Smooth muscle cell (in vitro differentiated cells): ENCODE measurements around the gene MPG. TPM values are rescaled to one million over a fixed set of nuclear protein-coding genes. Genes with fewer than 3 reads are reported as not detected.

Experiments
- DNase-seq: peaks from one replicate; lab custom pipeline; 2025; ENCODE audit not compliant: unreplicated experiment; lab: John Stamatoyannopoulos, UW
- H2AFZ ChIP-seq: fragments of 200-600 bp; sonication (generic); 2 replicates; pipeline ENCODE4 v1.6.0; 2016; ENCODE audit warnings: antibody characterized with exemption, low read depth, mild to moderate bottlenecking
- H3F3A ChIP-seq: fragments of 200-600 bp; sonication (generic); 2 replicates; pipeline ENCODE4 v1.6.0; 2017; ENCODE audit warnings: antibody characterized with exemption, low read depth
- H3K27ac ChIP-seq: fragments of 200-600 bp; sonication (generic); 2 replicates; pipeline ENCODE4 v1.5.1; 2016; ENCODE audit warnings: low read depth, mild to moderate bottlenecking
- H3K27me3 ChIP-seq: fragments of 200-600 bp; sonication (generic); 2 replicates; pipeline ENCODE4 v1.6.1; 2016; ENCODE audit warnings: low read depth, mild to moderate bottlenecking
- H3K36me3 ChIP-seq: fragments of 200-600 bp; sonication (generic); 2 replicates; pipeline ENCODE4 v1.5.1; 2016; ENCODE audit warnings: low read depth
- H3K4me1 ChIP-seq: fragments of 200-600 bp; sonication (generic); 2 replicates; pipeline ENCODE4 v1.5.1; 2016; ENCODE audit warnings: low read depth
- H3K4me2 ChIP-seq: fragments of 200-600 bp; sonication (generic); 2 replicates; pipeline ENCODE4 v1.6.0; 2016; ENCODE audit warnings: mild to moderate bottlenecking
- H3K4me3 ChIP-seq: fragments of 200-600 bp; sonication (generic); 2 replicates; pipeline ENCODE4 v1.5.1; 2016; ENCODE audit warnings: mild to moderate bottlenecking
- H3K79me2 ChIP-seq: fragments of 200-600 bp; sonication (generic); 2 replicates; pipeline ENCODE4 v1.6.0; 2016; ENCODE audit warnings: low read depth, mild to moderate bottlenecking
- H3K9ac ChIP-seq: fragments of 200-600 bp; sonication (generic); 2 replicates; pipeline ENCODE4 v1.6.0; 2016; ENCODE audit warnings: low read depth
- H3K9me3 ChIP-seq: fragments of 200-600 bp; sonication (generic); replicated peaks from 2 replicates; pipeline ENCODE4 v1.5.1; 2016; ENCODE audit warnings: low read depth
- H4K20me1 ChIP-seq: fragments of 200-600 bp; sonication (generic); 2 replicates; pipeline ENCODE4 v1.6.0; 2016; ENCODE audit warnings: low read depth
- CTCF ChIP-seq: fragments of 200-600 bp; sonication (generic); IDR thresholded peaks from 2 replicates; pipeline ENCODE4 v1.5.1; 2017; ENCODE audit warnings: borderline replicate concordance, mild to moderate bottlenecking, antibody characterized with exemption; ENCODE audit not compliant: insufficient read depth, poor library complexity, severe bottlenecking
- WGBS: methylation state at CpG from one replicate; pipeline ENCODE4 v1.1.7; 2016; ENCODE audit warnings: low lambda C conversion rate; 5-methylcytosine and 5-hydroxymethylcytosine counted together
- polyA plus RNA-seq: library from polyadenylated mRNA; unstranded; fragments of >200 nt; fragmentation: Nextera tagmentation; extraction: Ambion mirVana; gene quantifications from 2 replicates; pipeline ENCODE4 v1.2.1, GENCODE V29; 2016
- total RNA-seq: library from RNA; depleted of rRNA; stranded (reverse); fragments of >200 nt; gene quantifications from 2 replicates; pipeline ENCODE4 v1.2.3, GENCODE V29; 2014

The MPG gene
- total and polyA plus RNA-seq, 2 experiments from 2014 or later, result 84.7 to 120 TPM

- Histone ChIP-seq H3F3A (no peaks in the 10 kb centered on the region), H3K79me2 (no peaks in the 10 kb centered on the region), H4K20me1 (peaks cover 55% of the 10 kb centered on the region), H3K4me2 (no peak overlapping the region), H3K4me1 (peaks cover 3% of the 10 kb centered on the region), H3K9me3 (no peaks in the 10 kb centered on the region), H2AFZ (no peak overlapping the region), H3K27ac (no peak overlapping the region), H3K9ac (no peak overlapping the region), H3K27me3 (no peaks in the 10 kb centered on the region), H3K36me3 (peaks cover 5% of the 10 kb centered on the region), H3K4me3 (no peak overlapping the region)
- 92% methylated on average over 7 of the region's 7 CpGs for WGBS
- no peak for TF ChIP-seq CTCF
- no peak for DNase-seq
These were observed 38.0 kb downstream of the MPG start for GRCh38 chr16:116015-116414.

GRCh38 chr16:117379-118365, 39.6 kb downstream of the MPG start:
- peak; percentile 2 for DNase-seq
- peak; percentile 65 for TF ChIP-seq CTCF
- no peak overlapping the region for H3K9ac ChIP-seq
- H3K79me2 ChIP-seq, result no peaks in the 10 kb centered on the region
- H4K20me1 ChIP-seq, result peaks cover 66% of the 10 kb centered on the region
- H3K4me2 ChIP-seq, result no peak overlapping the region
- H3K9me3 ChIP-seq, result no peaks in the 10 kb centered on the region
- WGBS, result 75% methylated on average over 19 of the region's 19 CpGs
- H3K4me3 ChIP-seq, result no peak overlapping the region
- H3K36me3 ChIP-seq, result no peaks in the 10 kb centered on the region
- H2AFZ ChIP-seq, result no peak overlapping the region
- no peaks in the 10 kb centered on the region for H3F3A ChIP-seq
- no peaks in the 10 kb centered on the region for H3K27me3 ChIP-seq
- H3K27ac ChIP-seq, result no peak overlapping the region
- peaks cover 3% of the 10 kb centered on the region for H3K4me1 ChIP-seq

GRCh38 chr16:118857-119256, 40.8 kb downstream of the MPG start:
- peaks cover 65% of the 10 kb centered on the region for H4K20me1 ChIP-seq

More at GRCh38 chr16:118857-119256, 40.8 kb downstream of the MPG start:
- Histone ChIP-seq H3K4me1 (no peaks in the 10 kb centered on the region), H3K9me3 (no peaks in the 10 kb centered on the region), H3K27ac (no peak overlapping the region), H3K4me2 (no peak overlapping the region), H3K4me3 (no peak overlapping the region), H3K9ac (no peak overlapping the region), H3K27me3 (no peaks in the 10 kb centered on the region), H2AFZ (no peak overlapping the region), H3K36me3 (no peaks in the 10 kb centered on the region), H3K79me2 (no peaks in the 10 kb centered on the region), H3F3A (no peaks in the 10 kb centered on the region)
- 97% methylated on average over 2 of the region's 2 CpGs for WGBS
- DNase-seq, result no peak
- no peak for TF ChIP-seq CTCF
